HG03460 (cell line): ENCODE data around the gene TPBGL.

Source experiments
- ATAC-seq: cut with Tn5 transposase; IDR thresholded peaks from one replicate; pipeline ENCODE4 v1.9.1; 2021; ENCODE audit not compliant: unreplicated experiment

TPBGL gene

GRCh38 chr11:75245356-75246005 lies 4.9 kb downstream of the TPBGL start:
- no peak for ATAC-seq

GRCh38 chr11:75246006-75246670 lies 5.6 kb downstream of the TPBGL start:
- no peak for ATAC-seq

DNA sequence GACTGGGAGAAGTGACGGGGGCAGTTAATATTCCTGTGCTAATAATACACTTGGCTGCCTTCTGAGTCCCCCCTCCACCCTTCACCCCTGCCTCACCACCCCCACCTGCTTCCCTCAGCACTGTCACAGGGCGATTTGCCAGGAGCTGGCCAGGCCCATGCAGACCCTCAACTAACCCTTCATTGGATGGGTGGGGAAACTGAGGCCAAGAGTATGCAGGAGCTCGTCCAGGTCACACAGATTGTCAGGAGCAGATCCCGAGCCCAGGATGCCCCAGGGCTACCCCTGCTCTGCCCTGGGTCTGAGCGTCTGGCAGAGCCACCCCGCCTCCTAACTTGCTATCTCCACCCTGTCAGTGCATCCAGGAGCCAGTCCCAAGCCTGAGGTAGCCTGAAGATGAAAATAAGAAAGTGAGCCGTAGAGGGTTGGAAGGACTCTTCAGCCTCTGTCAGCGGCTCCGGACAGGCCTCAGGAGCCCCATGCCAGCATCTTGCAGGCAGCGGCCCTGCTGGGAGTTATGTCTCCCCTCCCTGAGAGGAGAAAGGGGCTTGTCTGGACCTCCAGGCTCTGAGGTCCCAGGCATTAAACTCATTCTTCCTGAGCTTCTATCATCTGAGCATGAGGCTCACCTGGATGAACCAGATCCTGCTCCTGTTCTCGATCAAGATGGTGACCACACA lies 6.2 kb downstream of the TPBGL start:
- no peak for ATAC-seq

GRCh38 chr11:75248924-75249256 lies 8.3 kb downstream of the TPBGL start:
- ATAC-seq, result no peak

DNA sequence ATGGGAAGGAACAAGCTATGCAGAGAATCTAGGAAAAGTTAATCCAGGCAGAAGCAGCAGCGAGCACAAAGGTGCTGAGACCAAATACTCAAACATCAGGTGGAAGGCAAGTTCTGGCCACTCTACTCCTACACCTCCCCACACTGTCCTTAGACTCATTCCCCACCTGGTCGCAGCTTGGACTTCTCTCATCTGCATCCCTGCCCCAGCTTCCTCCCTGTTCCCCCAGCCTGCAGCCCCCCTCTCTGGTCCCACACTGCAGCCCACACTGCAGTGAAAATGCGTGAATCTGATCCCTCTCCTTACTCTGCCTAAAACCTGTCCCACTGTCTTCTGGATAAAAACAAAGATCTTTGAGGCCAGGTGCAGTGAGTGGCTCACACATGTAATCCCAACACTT lies 9.1 kb downstream of the TPBGL start:
- ATAC-seq, result no peak

GRCh38 chr11:75254326-75254725 lies 13.8 kb downstream of the TPBGL start:
- ATAC-seq, result no peak

DNA sequence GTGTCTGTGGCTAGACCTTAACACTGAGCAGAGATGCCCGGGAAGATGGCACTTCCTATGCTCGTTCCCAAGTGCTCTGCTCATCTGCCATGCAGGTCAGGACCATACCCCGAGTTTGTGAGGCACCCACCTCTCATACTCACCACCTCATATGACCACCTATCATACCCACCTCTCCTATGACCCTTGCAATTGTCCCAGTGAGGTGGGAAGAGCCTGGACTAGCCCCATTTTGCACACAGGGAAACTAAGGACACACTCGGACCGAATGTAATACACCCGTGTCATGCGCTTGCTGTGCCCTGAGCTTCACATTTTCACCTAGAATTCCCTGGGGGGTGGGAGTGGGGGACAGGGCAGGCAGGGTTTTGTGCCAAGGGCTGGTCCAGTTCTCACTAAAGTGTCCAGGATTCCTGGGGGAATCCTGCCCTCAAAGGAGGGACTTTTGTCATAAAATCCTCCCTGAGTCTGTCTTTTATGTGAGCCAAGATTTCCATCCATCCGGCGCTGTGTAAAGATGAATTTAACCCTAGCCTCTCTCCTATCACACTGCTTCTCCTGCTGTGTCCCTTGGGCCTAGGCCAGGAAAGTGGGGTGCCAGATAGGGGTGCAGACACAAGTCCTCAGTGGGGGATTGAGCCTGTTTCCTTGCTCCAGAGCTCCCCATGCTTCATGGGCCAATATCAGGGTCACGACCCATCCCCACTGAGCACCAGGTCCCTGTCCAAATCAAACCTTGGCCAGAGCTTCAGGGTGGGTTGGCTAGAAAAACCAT lies 20.0 kb downstream of the TPBGL start:
- ATAC-seq, result no peak

DNA sequence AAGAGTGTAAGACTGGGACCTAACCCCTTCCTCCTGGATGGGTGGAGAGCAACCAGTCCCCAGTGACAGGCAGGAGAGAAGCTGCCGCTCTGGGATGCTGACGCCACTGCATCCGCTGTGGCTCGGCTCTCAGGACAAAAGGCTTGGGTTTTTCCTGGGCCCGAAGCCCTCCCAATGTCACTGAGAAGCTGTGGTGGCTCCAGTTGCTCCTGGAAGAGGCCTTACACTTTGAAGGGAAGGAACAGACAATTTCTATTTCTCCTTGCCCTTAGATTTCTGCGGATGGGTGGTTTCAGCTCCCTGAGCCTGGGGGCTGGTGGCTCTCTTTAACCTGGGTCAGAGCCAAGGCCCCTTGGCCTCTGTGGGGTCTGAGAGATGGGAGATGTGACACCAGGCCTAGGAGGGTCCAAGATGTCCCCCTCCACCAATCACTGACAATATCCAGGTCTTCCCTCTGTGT lies 21.4 kb downstream of the TPBGL start:
- no peak for ATAC-seq

GRCh38 chr11:75262436-75262835 lies 21.9 kb downstream of the TPBGL start:
- ATAC-seq, result no peak

DNA sequence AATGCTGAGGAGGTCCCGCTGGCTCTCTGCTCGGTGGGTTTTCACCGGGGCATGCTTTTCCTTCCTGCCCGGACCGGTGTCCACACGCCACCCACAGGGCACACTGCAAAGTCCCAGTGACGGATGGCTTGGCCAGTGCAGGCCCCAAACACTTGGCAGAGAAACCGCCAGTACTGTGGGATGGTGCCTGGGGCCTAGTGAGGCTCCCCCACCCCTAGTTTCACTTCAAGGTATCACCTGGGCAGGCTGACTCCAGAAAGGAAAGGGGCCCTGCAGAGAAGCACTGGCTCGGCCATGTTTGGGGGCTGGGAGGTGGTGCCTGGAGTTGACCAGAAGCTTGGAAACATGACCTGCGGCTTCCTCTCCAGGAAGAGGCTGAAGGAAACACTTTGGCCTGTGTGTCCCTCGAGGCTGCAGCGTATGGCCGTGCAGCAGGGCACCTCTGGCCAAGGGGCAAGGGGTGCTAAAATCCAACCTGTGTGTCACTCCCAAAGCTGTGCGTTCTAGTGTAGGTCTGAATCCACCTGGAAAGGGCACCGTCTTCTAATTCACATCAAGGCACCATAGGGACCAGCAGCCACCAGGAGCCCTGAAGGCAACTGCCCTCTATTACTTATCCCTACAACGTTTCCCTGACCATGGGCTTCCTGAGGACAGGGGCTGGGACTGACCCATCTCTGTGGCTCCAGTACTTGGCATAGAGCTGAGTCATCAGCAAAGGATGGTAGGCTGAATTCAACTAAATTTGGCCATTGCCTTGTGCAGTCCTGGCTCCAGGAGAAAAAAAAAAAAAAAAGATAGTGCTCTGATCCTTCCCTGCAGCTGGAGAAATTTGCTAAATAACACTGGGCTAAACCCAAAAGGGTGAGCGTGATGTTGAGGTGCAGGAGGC lies 22.6 kb downstream of the TPBGL start:
- ATAC-seq, result no peak

GRCh38 chr11:75263944-75264349 lies 23.4 kb downstream of the TPBGL start:
- no peak for ATAC-seq

DNA sequence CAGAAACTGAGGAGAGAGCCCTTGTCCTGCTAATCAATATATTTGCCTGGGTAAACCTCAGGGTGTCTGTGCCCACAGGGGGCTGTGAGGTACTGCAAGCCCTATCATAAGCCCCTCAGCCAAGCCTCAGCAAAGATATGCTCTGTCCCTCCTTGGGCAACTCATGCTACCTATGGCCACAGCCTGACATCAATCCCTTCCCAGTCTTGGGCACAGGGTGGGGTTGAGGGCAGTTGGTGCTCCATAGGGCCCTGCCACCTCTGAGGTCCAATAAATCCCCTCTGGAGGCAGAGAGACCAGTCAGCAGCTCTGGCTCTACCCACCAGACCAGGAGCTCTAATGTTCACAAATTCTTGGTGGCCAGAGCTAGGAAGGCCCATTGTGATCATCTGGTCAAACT lies 23.8 kb downstream of the TPBGL start:
- ATAC-seq, result no peak

- ATAC-seq, result no peak
Measured at GRCh38 chr11:75264971-75265370, 24.4 kb downstream of the TPBGL start.

GRCh38 chr11:75265851-75266531 lies 25.4 kb downstream of the TPBGL start:
- no peak for ATAC-seq

GRCh38 chr11:75267171-75267970 lies 26.8 kb downstream of the TPBGL start:
- no peak for ATAC-seq

GRCh38 chr11:75268626-75269366 lies 28.2 kb downstream of the TPBGL start:
- ATAC-seq, result no peak

GRCh38 chr11:75269367-75269660 lies 28.7 kb downstream of the TPBGL start:
- ATAC-seq, result no peak

DNA sequence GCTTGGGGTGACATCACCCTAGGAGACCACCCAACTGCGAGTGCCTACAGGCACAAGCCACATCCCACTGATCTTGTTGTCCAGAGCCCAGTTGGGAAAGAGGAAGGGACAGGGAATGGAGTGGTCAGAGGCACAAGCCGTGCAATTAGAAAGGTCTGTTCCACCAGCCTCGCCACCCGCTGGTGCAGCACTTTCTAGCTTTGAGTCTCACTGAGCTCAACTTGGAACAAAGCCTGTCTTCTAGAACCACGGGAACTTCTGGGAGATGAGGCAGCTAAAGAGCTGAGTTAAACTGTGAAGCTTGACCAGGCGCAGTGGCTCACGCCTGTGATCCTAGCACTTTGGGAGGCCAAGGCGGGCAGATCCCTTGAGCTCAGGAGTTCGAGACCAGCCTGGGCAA lies 29.3 kb downstream of the TPBGL start:
- no peak for ATAC-seq
